Naive thymus-derived CD4-positive, alpha-beta T cell (primary cell): ENCODE results near the gene CDH23. TPM values are rescaled to one million over a fixed set of nuclear protein-coding genes. Genes with fewer than 3 reads are reported as not detected.

Experiments used
- ATAC-seq: fragments of 150-1000 bp; cut with Tn5 transposase; 2 replicates; pipeline ENCODE4 v1.10.0; 2021; ENCODE audit warnings: mild to moderate bottlenecking, moderate library complexity
- CTCF ChIA-PET: fragments of 350-600 bp; sonication (Branson Sonifier 250); formaldehyde crosslinking; loops from one replicate; lab custom pipeline; 2021; ENCODE audit warnings: antibody characterized with exemption; lab: Charles Lee
- POLR2A ChIA-PET: fragments of 350-600 bp; sonication (Branson Sonifier 250); formaldehyde crosslinking; loops from one replicate; lab custom pipeline; 2021; ENCODE audit warnings: antibody characterized with exemption, inconsistent platforms; lab: Charles Lee
- DNase-seq, 9 donors: peaks; one replicate each; pipeline versions ENCODE4 v3.0.0 to v3.0.0-alpha.2; 2020 to 2022; ENCODE audit warnings: mixed read lengths in 1 of 9
- H3K27ac ChIP-seq: one replicate; pipeline ENCODE4 v1.7.0; 2013; ENCODE audit warnings: mild to moderate bottlenecking, low read depth, low read length, moderate library complexity
- H3K27me3 ChIP-seq, 2 donors: one replicate each; pipeline ENCODE4 v1.7.0; 2013; ENCODE audit warnings: low read length in 2 of 2, mild to moderate bottlenecking in 2 of 2, moderate library complexity in 2 of 2; ENCODE audit not compliant: control insufficient read depth in 2 of 2, insufficient read depth in 2 of 2
- H3K36me3 ChIP-seq, 3 experiments: 1 replicate in 2 of 3; 2 replicates in 1 of 3; pipeline ENCODE4 v1.7.0; 2013; ENCODE audit warnings: low read length in 3 of 3, mild to moderate bottlenecking in 3 of 3, moderate library complexity in 1 of 3; ENCODE audit not compliant: insufficient read depth in 3 of 3, control insufficient read depth in 2 of 3
- H3K4me1 ChIP-seq, 2 donors: one replicate each; pipeline ENCODE4 v1.7.0; 2013; ENCODE audit warnings: low read length in 2 of 2, mild to moderate bottlenecking in 2 of 2, moderate library complexity in 1 of 2; ENCODE audit not compliant: control insufficient read depth in 2 of 2, insufficient read depth in 2 of 2
- H3K4me3 ChIP-seq: 2 replicates; pipeline ENCODE4 v1.7.0; 2013; ENCODE audit warnings: mild to moderate bottlenecking, low read length
- H3K9me3 ChIP-seq, 3 experiments: 1 replicate in 2 of 3; 2 replicates in 1 of 3; pipeline ENCODE4 v1.7.0; 2013; ENCODE audit warnings: low read length in 3 of 3; ENCODE audit not compliant: control insufficient read depth in 2 of 3
- H3K27ac Mint-ChIP-seq, 9 donors: one replicate each; pipeline ENCODE4 v1.8.0; 2020 to 2022; ENCODE audit warnings: mixed read lengths in 9 of 9, mild to moderate bottlenecking in 8 of 9, moderate library complexity in 5 of 9, inconsistent platforms in 2 of 9
- H3K27me3 Mint-ChIP-seq, 5 donors: one replicate each; pipeline ENCODE4 v1.8.0; 2021 to 2022; ENCODE audit warnings: mixed read lengths in 5 of 5, mild to moderate bottlenecking in 1 of 5
- H3K36me3 Mint-ChIP-seq, 5 donors: one replicate each; pipeline ENCODE4 v1.8.0; 2020 to 2022; ENCODE audit warnings: mixed read lengths in 5 of 5, mild to moderate bottlenecking in 3 of 5, inconsistent platforms in 1 of 5
- H3K4me1 Mint-ChIP-seq, 7 donors: one replicate each; pipeline ENCODE4 v1.8.0; 2020 to 2022; ENCODE audit warnings: mixed read lengths in 7 of 7, mild to moderate bottlenecking in 3 of 7, inconsistent platforms in 1 of 7
- H3K4me3 Mint-ChIP-seq, 10 donors: one replicate each; pipeline ENCODE4 v1.8.0; 2020 to 2022; ENCODE audit warnings: mild to moderate bottlenecking in 10 of 10, mixed read lengths in 10 of 10, moderate library complexity in 6 of 10, inconsistent platforms in 2 of 10
- H3K9me3 Mint-ChIP-seq, 11 donors: one replicate each; pipeline ENCODE4 v1.8.0; 2020 to 2022; ENCODE audit warnings: mixed read lengths in 11 of 11, mild to moderate bottlenecking in 4 of 11, inconsistent platforms in 1 of 11, moderate library complexity in 1 of 11
- intact Hi-C, 2 donors: fragments of 100-400 bp; cut with micrococcal nuclease; formaldehyde crosslinking; loops; one replicate each; pipeline ENCODE4 v1.15.1; 2023
- polyA plus RNA-seq, 2 donors: library from polyadenylated mRNA; unstranded; fragments of 300-500 nt; fragmentation: Illumina TruSeq; gene quantifications; one replicate each; pipeline ENCODE4 v1.2.3, GENCODE V29; 2021
- total RNA-seq, 6 experiments: library from RNA in 5 of 6; stranded (reverse) in 5 of 6; gene quantifications; 1 replicate in 5 of 6; 2 replicates in 1 of 6; pipeline ENCODE4 v1.2.3 and lab custom pipeline; 2021 to 2026

Gene CDH23
- total and polyA plus RNA-seq, 7 experiments from 2014 or later = 1.1 to 18.3 (median 7.9) TPM

GRCh38 chr10:71723311-71723710, 326.6 kb downstream of the CDH23 start:
- intact Hi-C loops = no loop called here
- no peaks in the 10 kb centered on the region for H3K27me3 ChIP-seq
- Mint-ChIP-seq H3K4me1 (peaks cover 39 to 77% (median 53%) of the 10 kb centered on the region in 7 donors), H3K27me3 (no peaks in the 10 kb centered on the region), H3K36me3 (no peaks in the 10 kb centered on the region), H3K9me3 (peaks cover 0 to 1% (median 0%) of the 10 kb centered on the region in 11 donors), H3K27ac (peak overlapping the region in 4 of 9 donors; percentile 38 to 62 (median 54)), H3K4me3 (no peak overlapping the region)
- peaks cover 44% of the 10 kb centered on the region in 2 donors for H3K4me1 ChIP-seq
- DNase-seq (no peak), ATAC-seq (no peak)
- H3K27ac ChIP-seq = no peak overlapping the region
- CTCF ChIA-PET = interaction anchor here (0.7 to 6.4 kb wide), 7 partner anchors 9 to 418 kb away, joined by 3 to 48 read pairs (median 5); partner anchors contain the start of gene VSIR
- no peaks in the 10 kb centered on the region for H3K36me3 ChIP-seq
- no peak overlapping the region for H3K4me3 ChIP-seq
- POLR2A ChIA-PET = interaction anchor here (1.0 to 23.5 kb wide), 5 partner anchors 8 to 47 kb away, joined by 3 to 521 read pairs (median 136); partner anchors contain the start of genes C10orf105 and VSIR
- no peaks in the 10 kb centered on the region for H3K9me3 ChIP-seq

- peaks cover 48 to 89% (median 63%) of the 10 kb centered on the region in 7 donors for H3K4me1 Mint-ChIP-seq
- no peaks in the 10 kb centered on the region for H3K27me3 Mint-ChIP-seq
- CTCF ChIA-PET = interaction anchor here (0.9 to 6.4 kb wide), 8 partner anchors 11 to 49 kb away, joined by 3 to 48 read pairs (median 5); partner anchors contain the start of gene VSIR
- Histone ChIP-seq H3K4me1 (peaks cover 51 to 54% of the 10 kb centered on the region in 2 donors), H3K36me3 (no peaks in the 10 kb centered on the region), H3K27me3 (no peaks in the 10 kb centered on the region), H3K4me3 (no peak overlapping the region), H3K9me3 (no peaks in the 10 kb centered on the region), H3K27ac (no peak overlapping the region)
- intact Hi-C loops = no loop called here
- DNase-seq (no peak), ATAC-seq (no peak)
- H3K9me3 Mint-ChIP-seq = peaks cover 0 to 1% (median 0%) of the 10 kb centered on the region in 11 donors
- H3K4me3 Mint-ChIP-seq = peak overlapping the region in 2 of 10 donors; percentile 7 to 33
- POLR2A ChIA-PET = interaction anchor here (1.6 to 23.5 kb wide), 6 partner anchors 10 to 46 kb away, joined by 3 to 521 read pairs (median 119); partner anchors contain the start of genes C10orf105 and VSIR
- H3K27ac Mint-ChIP-seq = peak overlapping the region in 8 of 9 donors; percentile 36 to 81 (median 69)
- H3K36me3 Mint-ChIP-seq = no peaks in the 10 kb centered on the region
Measured at GRCh38 chr10:71724539-71724938, 327.8 kb downstream of the CDH23 start.

- Histone ChIP-seq H3K27me3 (no peaks in the 10 kb centered on the region), H3K27ac (peak overlapping the region; percentile 79), H3K4me3 (no peak overlapping the region), H3K36me3 (no peaks in the 10 kb centered on the region), H3K4me1 (peaks cover 54 to 55% of the 10 kb centered on the region in 2 donors), H3K9me3 (no peaks in the 10 kb centered on the region)
- Mint-ChIP-seq H3K36me3 (no peaks in the 10 kb centered on the region), H3K27me3 (no peaks in the 10 kb centered on the region), H3K27ac (peak overlapping the region; percentile 96 to 99 (median 97)), H3K9me3 (peaks cover 0 to 1% (median 0%) of the 10 kb centered on the region in 11 donors), H3K4me3 (peak overlapping the region in 2 of 10 donors; percentile 33 to 84), H3K4me1 (peaks cover 48 to 96% (median 64%) of the 10 kb centered on the region in 7 donors)
- CTCF ChIA-PET = interaction anchor here (0.8 to 6.4 kb wide), 11 partner anchors 9 to 49 kb away, joined by 3 to 48 read pairs (median 6); partner anchors contain the start of gene VSIR
- intact Hi-C loops = no loop called here
- DNase-seq = no peak
- POLR2A ChIA-PET = interaction anchor here (0.7 to 23.5 kb wide), 8 partner anchors 10 to 45 kb away, joined by 3 to 521 read pairs (median 65); partner anchors contain the start of genes C10orf105 and VSIR
- ATAC-seq = no peak
Measured at GRCh38 chr10:71725249-71725648, 328.5 kb downstream of the CDH23 start.

- ChIA-PET CTCF (interaction anchor here (0.8 to 6.4 kb wide), 16 partner anchors 9 to 56 kb away, joined by 3 to 48 read pairs (median 6); partner anchors contain the start of gene VSIR), POLR2A (interaction anchor here (0.7 to 23.5 kb wide), 11 partner anchors 11 to 51 kb away, joined by 3 to 521 read pairs (median 8); partner anchors contain the start of genes C10orf105 and VSIR)
- no peaks in the 10 kb centered on the region for H3K27me3 ChIP-seq
- Mint-ChIP-seq H3K36me3 (no peaks in the 10 kb centered on the region), H3K4me1 (peaks cover 45 to 97% (median 67%) of the 10 kb centered on the region in 7 donors), H3K27ac (peak overlapping the region; percentile 96 to 99 (median 97)), H3K9me3 (peaks cover 0 to 1% (median 0%) of the 10 kb centered on the region in 11 donors), H3K4me3 (peak overlapping the region; percentile 41 to 86 (median 75)), H3K27me3 (no peaks in the 10 kb centered on the region)
- no peak for ATAC-seq
- H3K9me3 ChIP-seq = no peaks in the 10 kb centered on the region
- H3K4me3 ChIP-seq = peak overlapping the region; percentile 2
- H3K4me1 ChIP-seq = peaks cover 60 to 63% of the 10 kb centered on the region in 2 donors
- intact Hi-C loops = loop anchor here (1.0 to 2.0 kb wide), 5 partner anchors 13 to 43 kb away; no protein-coding TSS in a partner anchor
- peak in 3 of 9 donors; percentile 43 to 84 (median 49) for DNase-seq
- H3K27ac ChIP-seq = peak overlapping the region; percentile 79
- no peaks in the 10 kb centered on the region for H3K36me3 ChIP-seq
Measured at GRCh38 chr10:71725998-71726579, 329.4 kb downstream of the CDH23 start.

GRCh38 chr10:71726580-71727104, 329.9 kb downstream of the CDH23 start:
- Histone ChIP-seq H3K27me3 (no peaks in the 10 kb centered on the region), H3K9me3 (no peaks in the 10 kb centered on the region), H3K4me1 (peaks cover 65 to 69% of the 10 kb centered on the region in 2 donors), H3K27ac (peak overlapping the region; percentile 79), H3K4me3 (peak overlapping the region; percentile 2), H3K36me3 (no peaks in the 10 kb centered on the region)
- intact Hi-C loops = loop anchor here (1.0 to 2.0 kb wide), 7 partner anchors 10 to 47 kb away; partner anchors contain the start of gene VSIR (in 2 of the 2)
- ChIA-PET CTCF (interaction anchor here (0.8 to 6.4 kb wide), 10 partner anchors 13 to 56 kb away, joined by 3 to 48 read pairs (median 8); partner anchors contain the start of gene VSIR), POLR2A (interaction anchor here (0.9 to 23.5 kb wide), 11 partner anchors 12 to 408 kb away, joined by 3 to 521 read pairs (median 8); partner anchors contain the start of genes C10orf105, SLC29A3 and VSIR)
- ATAC-seq (peak; percentile 46), DNase-seq (peak in 8 of 9 donors; percentile 36 to 64 (median 46))
- Mint-ChIP-seq H3K36me3 (no peaks in the 10 kb centered on the region), H3K4me1 (peaks cover 50 to 97% (median 68%) of the 10 kb centered on the region in 7 donors), H3K27me3 (no peaks in the 10 kb centered on the region), H3K9me3 (peaks cover 0 to 1% (median 0%) of the 10 kb centered on the region in 11 donors), H3K27ac (peak overlapping the region; percentile 96 to 99 (median 97)), H3K4me3 (peak overlapping the region; percentile 66 to 86 (median 78))
